K562 (cell line): ENCODE measurements around the gene NEU3. TPM values are rescaled to one million over a fixed set of nuclear protein-coding genes. Genes with fewer than 3 reads are reported as not detected.
A peak's percentile ranks its signal among the peaks of the same experiment; 100 is the strongest.

Experiments used
- ADNP ChIP-seq: fragments of 200-800 bp; sonication (Bioruptor generic); IDR thresholded peaks from 2 replicates; pipeline ENCODE4 v1.6.1; 2016; ENCODE audit warnings: missing genetic modification characterization, missing compliant biosample characterization
- HNRNPH1 ChIP-seq: fragments of 200-400 bp; formaldehyde crosslinking; optimal IDR thresholded peaks from 2 replicates; pipeline ENCODE3; 2017; ENCODE audit warnings: low read depth, mild to moderate bottlenecking, low read length, moderate library complexity
- JUN ChIP-seq, 2 experiments: sonication (generic) in 1 of 2; formaldehyde crosslinking in 1 of 2; IDR thresholded peaks; 2 replicates each; pipeline versions ENCODE4 v1.6.1 to v1.8.0; 2012 to 2022; ENCODE audit warnings: borderline replicate concordance in 2 of 2, mild to moderate bottlenecking in 2 of 2, improper control_type of control experiment in 1 of 2, low read depth in 1 of 2, low read length in 1 of 2, missing genetic modification reagents in 1 of 2
- KAT7 ChIP-seq: sonication (generic); formaldehyde crosslinking; IDR thresholded peaks from 2 replicates; pipeline ENCODE4 v1.8.0; 2022; ENCODE audit warnings: missing genetic modification reagents, mild to moderate bottlenecking, borderline replicate concordance
- KDM1A ChIP-seq, 2 experiments: fragments of 450-650 bp; IDR thresholded peaks; 2 replicates each; pipeline ENCODE4 v1.6.1; 2016; ENCODE audit warnings: mild to moderate bottlenecking in 2 of 2
- KHSRP ChIP-seq: fragments of 450-650 bp; IDR thresholded peaks from 2 replicates; pipeline ENCODE4 v1.6.1; 2017
- MAFF ChIP-seq: IDR thresholded peaks from 2 replicates; pipeline ENCODE4 v1.6.1; 2012; ENCODE audit warnings: low read length, improper control_type of control experiment
- SAFB ChIP-seq: fragments of 200-400 bp; formaldehyde crosslinking; IDR thresholded peaks from 2 replicates; pipeline ENCODE4 v1.6.1; 2017; ENCODE audit warnings: low read depth, low read length, borderline replicate concordance
- ZNF143 ChIP-seq: sonication (generic); formaldehyde crosslinking; IDR thresholded peaks from 2 replicates; pipeline ENCODE4 v1.9.0; 2022; ENCODE audit warnings: mild to moderate bottlenecking, missing genetic modification reagents
- ZNF696 ChIP-seq: fragments of 250-450 bp; sonication (Bioruptor Pico); conservative IDR thresholded peaks from 2 replicates; pipeline ENCODE4 v1.4.0; 2020; ENCODE audit warnings: mild to moderate bottlenecking, moderate library complexity
- ZNF79 ChIP-seq: fragments of 250-450 bp; sonication (Bioruptor Pico); IDR thresholded peaks from 2 replicates; pipeline ENCODE4 v1.4.0; 2020; ENCODE audit warnings: low read depth, mild to moderate bottlenecking, moderate library complexity
- polyA plus RNA-seq, 8 experiments: library from polyadenylated mRNA; depleted of rRNA in 4 of 8; stranded (reverse) in 5 of 8; unstranded in 3 of 8; fragments of >200 nt; fragmentation: Nextera tagmentation in 2 of 8; fragmentation: Illumina TruSeq in 1 of 8; extraction: Ambion mirVana in 2 of 8; extraction: Trizol in 1 of 8; gene quantifications; 2 replicates each; pipeline versions ENCODE4 v1.2.1 to v1.2.3, GENCODE V29; 2011 to 2014; ENCODE audit warnings: inconsistent platforms in 1 of 8, missing spikeins in 1 of 8
- total RNA-seq, 7 experiments: library from RNA; depleted of rRNA in 6 of 7; stranded (reverse); fragments of >200 nt in 6 of 7; fragmentation: Illumina TruSeq in 2 of 7; extraction: Trizol in 2 of 7; gene quantifications; 2 replicates each; pipeline versions ENCODE4 v1.2.1 to v1.2.3, GENCODE V29; 2011 to 2021; ENCODE audit warnings: low replicate concordance in 1 of 7
- TF ChIP-seq, protein P1 (sequence below): fragments of 150-350 bp; IDR thresholded peaks from 2 replicates; pipeline ENCODE4 v1.6.1; 2014; ENCODE audit warnings: low read depth, mild to moderate bottlenecking, low read length, borderline replicate concordance
- TF ChIP-seq, protein P2 (sequence below): fragments of 250-450 bp; sonication (Bioruptor Pico); IDR thresholded peaks from 2 replicates; pipeline ENCODE4 v1.4.0; 2020
- TF ChIP-seq, protein P3 (sequence below): fragments of 250-450 bp; sonication (Bioruptor Pico); IDR thresholded peaks from 2 replicates; pipeline ENCODE4 v1.5.0; 2021
- TF ChIP-seq, protein P4 (sequence below): fragments of 250-450 bp; sonication (Bioruptor Pico); IDR thresholded peaks from 2 replicates; pipeline ENCODE4 v1.8.0; 2021; ENCODE audit warnings: moderate library complexity, mild to moderate bottlenecking, inconsistent platforms
- TF ChIP-seq, protein P5 (sequence below): fragments of 250-450 bp; sonication (Bioruptor Pico); IDR thresholded peaks from 2 replicates; pipeline ENCODE4 v1.8.0; 2022; ENCODE audit warnings: moderate library complexity, mild to moderate bottlenecking, inconsistent platforms

NEU3 gene
- total and polyA plus RNA-seq, 9 of the 15 experiments (the other 6 are each of a cell fraction or from before 2014, with no cell fraction given) = 6.2 to 41.3 (median 31.1) TPM

DNA sequence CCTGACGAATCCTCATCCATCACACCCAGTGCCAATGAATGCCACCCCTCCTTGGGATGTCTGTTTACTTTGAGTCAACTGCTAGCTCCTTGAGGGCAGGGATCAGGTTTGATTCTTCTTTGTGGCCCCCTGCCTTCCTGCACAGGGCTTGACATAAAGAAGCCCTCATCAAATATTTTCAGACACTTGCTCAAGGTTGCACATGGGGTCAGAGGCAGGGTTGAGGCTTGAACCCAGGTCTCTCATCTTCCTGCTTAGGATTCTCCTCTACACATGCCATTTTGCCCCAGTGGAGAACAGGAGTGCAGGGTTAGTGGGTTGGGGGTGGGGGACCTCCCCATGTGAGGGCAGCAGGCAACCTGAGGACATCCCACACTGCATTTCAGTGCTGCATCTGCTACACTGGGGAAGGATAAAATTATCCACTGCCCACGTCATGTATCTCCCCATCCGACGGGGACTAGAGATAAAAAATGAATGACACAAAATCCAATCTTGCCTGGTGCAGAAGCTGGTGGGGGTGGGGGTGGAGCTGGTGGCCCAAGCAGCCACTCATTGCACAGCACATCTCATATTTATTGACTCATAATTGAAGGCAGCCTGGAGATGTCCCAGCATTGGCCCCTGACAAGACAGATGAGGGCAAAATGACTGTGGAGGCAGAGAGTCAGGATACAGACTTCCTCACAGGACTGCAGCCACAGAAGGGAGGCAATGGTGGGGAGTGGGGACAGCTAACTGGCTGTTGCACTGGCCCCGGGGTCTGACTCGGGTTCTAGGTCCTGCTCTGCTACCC lies 41.3 kb downstream of the NEU3 start (continued):
- TF ChIP-seq, protein P1, sequence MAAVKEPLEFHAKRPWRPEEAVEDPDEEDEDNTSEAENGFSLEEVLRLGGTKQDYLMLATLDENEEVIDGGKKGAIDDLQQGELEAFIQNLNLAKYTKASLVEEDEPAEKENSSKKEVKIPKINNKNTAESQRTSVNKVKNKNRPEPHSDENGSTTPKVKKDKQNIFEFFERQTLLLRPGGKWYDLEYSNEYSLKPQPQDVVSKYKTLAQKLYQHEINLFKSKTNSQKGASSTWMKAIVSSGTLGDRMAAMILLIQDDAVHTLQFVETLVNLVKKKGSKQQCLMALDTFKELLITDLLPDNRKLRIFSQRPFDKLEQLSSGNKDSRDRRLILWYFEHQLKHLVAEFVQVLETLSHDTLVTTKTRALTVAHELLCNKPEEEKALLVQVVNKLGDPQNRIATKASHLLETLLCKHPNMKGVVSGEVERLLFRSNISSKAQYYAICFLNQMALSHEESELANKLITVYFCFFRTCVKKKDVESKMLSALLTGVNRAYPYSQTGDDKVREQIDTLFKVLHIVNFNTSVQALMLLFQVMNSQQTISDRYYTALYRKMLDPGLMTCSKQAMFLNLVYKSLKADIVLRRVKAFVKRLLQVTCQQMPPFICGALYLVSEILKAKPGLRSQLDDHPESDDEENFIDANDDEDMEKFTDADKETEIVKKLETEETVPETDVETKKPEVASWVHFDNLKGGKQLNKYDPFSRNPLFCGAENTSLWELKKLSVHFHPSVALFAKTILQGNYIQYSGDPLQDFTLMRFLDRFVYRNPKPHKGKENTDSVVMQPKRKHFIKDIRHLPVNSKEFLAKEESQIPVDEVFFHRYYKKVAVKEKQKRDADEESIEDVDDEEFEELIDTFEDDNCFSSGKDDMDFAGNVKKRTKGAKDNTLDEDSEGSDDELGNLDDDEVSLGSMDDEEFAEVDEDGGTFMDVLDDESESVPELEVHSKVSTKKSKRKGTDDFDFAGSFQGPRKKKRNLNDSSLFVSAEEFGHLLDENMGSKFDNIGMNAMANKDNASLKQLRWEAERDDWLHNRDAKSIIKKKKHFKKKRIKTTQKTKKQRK = no peak
- TF ChIP-seq, protein P2, sequence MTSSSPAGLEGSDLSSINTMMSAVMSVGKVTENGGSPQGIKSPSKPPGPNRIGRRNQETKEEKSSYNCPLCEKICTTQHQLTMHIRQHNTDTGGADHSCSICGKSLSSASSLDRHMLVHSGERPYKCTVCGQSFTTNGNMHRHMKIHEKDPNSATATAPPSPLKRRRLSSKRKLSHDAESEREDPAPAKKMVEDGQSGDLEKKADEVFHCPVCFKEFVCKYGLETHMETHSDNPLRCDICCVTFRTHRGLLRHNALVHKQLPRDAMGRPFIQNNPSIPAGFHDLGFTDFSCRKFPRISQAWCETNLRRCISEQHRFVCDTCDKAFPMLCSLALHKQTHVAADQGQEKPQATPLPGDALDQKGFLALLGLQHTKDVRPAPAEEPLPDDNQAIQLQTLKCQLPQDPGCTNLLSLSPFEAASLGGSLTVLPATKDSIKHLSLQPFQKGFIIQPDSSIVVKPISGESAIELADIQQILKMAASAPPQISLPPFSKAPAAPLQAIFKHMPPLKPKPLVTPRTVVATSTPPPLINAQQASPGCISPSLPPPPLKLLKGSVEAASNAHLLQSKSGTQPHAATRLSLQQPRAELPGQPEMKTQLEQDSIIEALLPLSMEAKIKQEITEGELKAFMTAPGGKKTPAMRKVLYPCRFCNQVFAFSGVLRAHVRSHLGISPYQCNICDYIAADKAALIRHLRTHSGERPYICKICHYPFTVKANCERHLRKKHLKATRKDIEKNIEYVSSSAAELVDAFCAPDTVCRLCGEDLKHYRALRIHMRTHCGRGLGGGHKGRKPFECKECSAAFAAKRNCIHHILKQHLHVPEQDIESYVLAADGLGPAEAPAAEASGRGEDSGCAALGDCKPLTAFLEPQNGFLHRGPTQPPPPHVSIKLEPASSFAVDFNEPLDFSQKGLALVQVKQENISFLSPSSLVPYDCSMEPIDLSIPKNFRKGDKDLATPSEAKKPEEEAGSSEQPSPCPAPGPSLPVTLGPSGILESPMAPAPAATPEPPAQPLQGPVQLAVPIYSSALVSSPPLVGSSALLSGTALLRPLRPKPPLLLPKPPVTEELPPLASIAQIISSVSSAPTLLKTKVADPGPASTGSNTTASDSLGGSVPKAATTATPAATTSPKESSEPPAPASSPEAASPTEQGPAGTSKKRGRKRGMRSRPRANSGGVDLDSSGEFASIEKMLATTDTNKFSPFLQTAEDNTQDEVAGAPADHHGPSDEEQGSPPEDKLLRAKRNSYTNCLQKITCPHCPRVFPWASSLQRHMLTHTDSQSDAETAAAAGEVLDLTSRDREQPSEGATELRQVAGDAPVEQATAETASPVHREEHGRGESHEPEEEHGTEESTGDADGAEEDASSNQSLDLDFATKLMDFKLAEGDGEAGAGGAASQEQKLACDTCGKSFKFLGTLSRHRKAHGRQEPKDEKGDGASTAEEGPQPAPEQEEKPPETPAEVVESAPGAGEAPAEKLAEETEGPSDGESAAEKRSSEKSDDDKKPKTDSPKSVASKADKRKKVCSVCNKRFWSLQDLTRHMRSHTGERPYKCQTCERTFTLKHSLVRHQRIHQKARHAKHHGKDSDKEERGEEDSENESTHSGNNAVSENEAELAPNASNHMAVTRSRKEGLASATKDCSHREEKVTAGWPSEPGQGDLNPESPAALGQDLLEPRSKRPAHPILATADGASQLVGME (CRISPR knock-in tag) = no peak
- TF ChIP-seq JUN (IDR thresholded peaks at IDR 0.05; ENCODE audit: borderline replicate concordance, low read depth, low read length) (no peak), JUN (CRISPR knock-in tag; IDR thresholded peaks at IDR 0.05; ENCODE audit: borderline replicate concordance) (no peak), SAFB (no peak), KAT7 (no peak), MAFF (0 out of 2 replicates have a peak, but pooled peaks have one; percentile 3), ZNF143 (CRISPR knock-in tag) (no peak), ZNF696 (no peak), KHSRP (no peak), HNRNPH1 (no peak), KDM1A (IDR thresholded peaks at IDR 0.05) (0 out of 4 replicates have a peak, but pooled peaks of 1 of the 2 experiments have one; percentile 26), ADNP (tag) (no peak), ZNF79 (no peak)
- TF ChIP-seq, protein P3, sequence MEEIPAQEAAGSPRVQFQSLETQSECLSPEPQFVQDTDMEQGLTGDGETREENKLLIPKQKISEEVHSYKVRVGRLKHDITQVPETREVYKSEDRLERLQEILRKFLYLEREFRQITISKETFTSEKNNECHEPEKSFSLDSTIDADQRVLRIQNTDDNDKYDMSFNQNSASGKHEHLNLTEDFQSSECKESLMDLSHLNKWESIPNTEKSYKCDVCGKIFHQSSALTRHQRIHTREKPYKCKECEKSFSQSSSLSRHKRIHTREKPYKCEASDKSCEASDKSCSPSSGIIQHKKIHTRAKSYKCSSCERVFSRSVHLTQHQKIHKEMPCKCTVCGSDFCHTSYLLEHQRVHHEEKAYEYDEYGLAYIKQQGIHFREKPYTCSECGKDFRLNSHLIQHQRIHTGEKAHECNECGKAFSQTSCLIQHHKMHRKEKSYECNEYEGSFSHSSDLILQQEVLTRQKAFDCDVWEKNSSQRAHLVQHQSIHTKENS (CRISPR knock-in tag) = no peak
- TF ChIP-seq, protein P4, sequence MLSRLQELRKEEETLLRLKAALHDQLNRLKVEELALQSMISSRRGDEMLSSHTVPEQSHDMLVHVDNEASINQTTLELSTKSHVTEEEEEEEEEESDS (CRISPR knock-in tag) = no peak
- TF ChIP-seq, protein P5, sequence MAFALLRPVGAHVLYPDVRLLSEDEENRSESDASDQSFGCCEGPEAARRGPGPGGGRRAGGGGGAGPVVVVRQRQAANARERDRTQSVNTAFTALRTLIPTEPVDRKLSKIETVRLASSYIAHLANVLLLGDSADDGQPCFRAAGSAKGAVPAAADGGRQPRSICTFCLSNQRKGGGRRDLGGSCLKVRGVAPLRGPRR (CRISPR knock-in tag) = no peak
